GM06990 (cell line): ENCODE data around the gene ARHGAP21.

Experiments
- DNase-seq: peaks from one replicate; pipeline ENCODE4 v3.0.0-alpha.2; 2011; ENCODE audit not compliant: insufficient read length; ENCODE audit errors: extremely low read depth
- H3K27me3 ChIP-seq: replicated peaks from 2 replicates; pipeline ENCODE4 v1.6.0; 2011; ENCODE audit warnings: low read length; ENCODE audit not compliant: control insufficient read depth, insufficient read depth
- H3K36me3 ChIP-seq: 2 replicates; pipeline ENCODE4 v1.5.1; 2011; ENCODE audit warnings: low read length; ENCODE audit not compliant: control insufficient read depth, insufficient read depth
- H3K4me3 ChIP-seq: replicated peaks from 2 replicates; pipeline ENCODE4 v1.5.1; 2011; ENCODE audit warnings: low read depth, mild to moderate bottlenecking, control low read depth, low read length
- TF ChIP-seq, protein P1 (sequence below): IDR thresholded peaks from 2 replicates; pipeline ENCODE4 v1.5.1; 2011; ENCODE audit warnings: low read length, control low read depth, mild to moderate bottlenecking, inconsistent platforms; ENCODE audit not compliant: insufficient read depth, poor library complexity, severe bottlenecking

The ARHGAP21 gene

DNA sequence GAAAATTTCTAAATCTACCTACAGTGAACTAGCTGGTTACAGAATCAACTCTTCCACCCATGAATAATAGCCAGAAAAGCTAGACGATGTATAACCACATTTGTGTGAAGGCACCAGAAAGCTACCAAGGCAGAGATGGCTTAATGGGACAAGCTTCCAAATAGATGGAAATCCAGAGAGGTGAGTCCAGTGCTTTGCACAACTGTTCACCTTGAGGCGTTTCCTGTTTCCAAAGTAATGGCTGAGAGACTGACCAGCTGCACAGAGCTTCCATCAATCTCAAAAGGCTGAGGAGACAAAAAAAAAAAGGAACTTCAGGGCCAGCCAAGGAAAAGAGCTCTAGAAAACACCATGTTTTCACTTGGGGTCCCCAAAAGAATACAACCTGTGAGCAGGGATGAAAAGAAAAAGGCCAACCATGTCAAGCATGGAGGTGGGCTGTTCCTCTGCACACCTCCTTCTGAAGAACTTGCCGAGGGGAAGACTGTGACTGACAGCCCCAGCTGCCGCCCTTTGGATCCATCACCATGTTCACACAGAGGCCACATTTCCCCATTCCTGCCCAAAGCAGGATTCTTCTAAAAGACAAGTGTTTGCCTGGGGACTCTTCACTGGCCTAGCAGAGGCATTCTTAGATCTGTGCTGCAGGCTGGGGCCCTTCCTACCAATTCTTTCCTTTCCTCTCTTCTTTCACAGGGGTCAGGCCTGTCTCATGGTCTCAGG lies 72.9 kb downstream of the ARHGAP21 start:
- TF ChIP-seq, protein P1, sequence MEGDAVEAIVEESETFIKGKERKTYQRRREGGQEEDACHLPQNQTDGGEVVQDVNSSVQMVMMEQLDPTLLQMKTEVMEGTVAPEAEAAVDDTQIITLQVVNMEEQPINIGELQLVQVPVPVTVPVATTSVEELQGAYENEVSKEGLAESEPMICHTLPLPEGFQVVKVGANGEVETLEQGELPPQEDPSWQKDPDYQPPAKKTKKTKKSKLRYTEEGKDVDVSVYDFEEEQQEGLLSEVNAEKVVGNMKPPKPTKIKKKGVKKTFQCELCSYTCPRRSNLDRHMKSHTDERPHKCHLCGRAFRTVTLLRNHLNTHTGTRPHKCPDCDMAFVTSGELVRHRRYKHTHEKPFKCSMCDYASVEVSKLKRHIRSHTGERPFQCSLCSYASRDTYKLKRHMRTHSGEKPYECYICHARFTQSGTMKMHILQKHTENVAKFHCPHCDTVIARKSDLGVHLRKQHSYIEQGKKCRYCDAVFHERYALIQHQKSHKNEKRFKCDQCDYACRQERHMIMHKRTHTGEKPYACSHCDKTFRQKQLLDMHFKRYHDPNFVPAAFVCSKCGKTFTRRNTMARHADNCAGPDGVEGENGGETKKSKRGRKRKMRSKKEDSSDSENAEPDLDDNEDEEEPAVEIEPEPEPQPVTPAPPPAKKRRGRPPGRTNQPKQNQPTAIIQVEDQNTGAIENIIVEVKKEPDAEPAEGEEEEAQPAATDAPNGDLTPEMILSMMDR = no peak
- Histone ChIP-seq H3K27me3 (no peaks in the 10 kb centered on the region), H3K36me3 (no peaks in the 10 kb centered on the region), H3K4me3 (no peak overlapping the region)
- no peak for DNase-seq

DNA sequence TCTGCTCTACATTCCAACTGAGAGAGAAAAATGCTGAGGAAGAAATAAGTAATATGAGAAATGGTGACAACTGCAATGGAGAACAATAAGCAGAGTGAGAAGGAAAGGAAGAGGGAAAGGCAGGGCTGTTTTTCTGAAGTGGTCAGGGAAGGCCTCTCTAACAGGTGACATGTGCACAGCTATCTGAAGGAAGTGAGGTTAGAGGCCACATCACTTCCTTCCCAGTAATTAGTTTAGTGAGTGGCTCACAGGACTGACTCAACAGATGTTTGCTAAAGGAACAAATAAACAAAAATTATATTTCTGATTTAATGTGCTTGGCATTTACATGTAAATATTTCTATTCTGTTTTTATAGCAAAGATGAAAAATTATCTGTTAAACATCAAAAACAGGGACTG lies 77.9 kb downstream of the ARHGAP21 start:
- H3K27me3 ChIP-seq = no peaks in the 10 kb centered on the region
- H3K4me3 ChIP-seq = no peak overlapping the region
- H3K36me3 ChIP-seq = no peaks in the 10 kb centered on the region
- TF ChIP-seq, protein P1 = no peak
- no peak for DNase-seq

DNA sequence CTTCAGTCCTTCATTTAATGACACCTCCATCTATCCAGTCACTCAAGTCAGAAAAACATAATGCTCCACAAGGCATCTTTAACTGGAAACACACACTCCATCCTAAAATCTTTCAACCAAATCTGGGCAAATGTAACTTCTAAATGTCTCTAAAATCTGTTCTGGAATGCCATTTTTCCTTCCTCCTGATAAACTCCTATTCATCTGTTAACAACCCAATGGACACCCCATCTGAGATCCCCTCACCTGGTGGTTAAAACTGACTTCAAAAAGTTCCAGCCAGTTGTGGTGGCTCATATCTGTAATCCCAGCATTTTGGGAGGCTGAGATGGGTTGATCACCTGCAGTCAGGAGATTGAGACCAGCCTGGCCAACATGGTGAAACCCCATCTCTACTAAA lies 78.7 kb downstream of the ARHGAP21 start:
- Histone ChIP-seq H3K4me3 (no peak overlapping the region), H3K27me3 (no peaks in the 10 kb centered on the region), H3K36me3 (no peaks in the 10 kb centered on the region)
- TF ChIP-seq, protein P1 = no peak
- DNase-seq = no peak

DNA sequence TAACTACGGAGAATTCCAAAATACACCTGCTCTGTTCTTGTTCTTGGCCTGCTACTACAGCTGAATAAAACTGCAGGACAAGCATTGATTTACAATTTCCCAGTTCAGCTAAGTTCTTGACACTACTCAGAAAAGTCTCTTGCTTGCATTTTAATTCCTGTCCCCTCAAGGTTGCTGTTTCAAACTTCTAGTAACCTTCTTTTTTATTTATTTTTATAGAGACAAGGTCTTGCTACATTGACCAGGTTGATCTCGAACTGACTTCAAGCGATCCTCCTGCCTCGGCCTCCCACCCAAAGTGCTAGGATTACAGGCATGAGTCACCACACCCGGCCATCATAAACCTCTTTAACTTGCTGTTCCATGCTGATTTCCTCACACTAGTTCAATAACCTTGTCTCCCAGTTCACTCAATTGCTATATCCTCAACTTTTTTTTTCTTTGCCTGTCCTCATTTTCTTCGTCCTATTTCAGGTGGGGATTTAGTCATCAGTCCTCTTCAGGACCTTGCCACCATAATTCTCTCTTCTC lies 79.9 kb downstream of the ARHGAP21 start:
- TF ChIP-seq, protein P1 = no peak
- Histone ChIP-seq H3K36me3 (no peaks in the 10 kb centered on the region), H3K4me3 (no peak overlapping the region), H3K27me3 (no peaks in the 10 kb centered on the region)
- DNase-seq = no peak

DNA sequence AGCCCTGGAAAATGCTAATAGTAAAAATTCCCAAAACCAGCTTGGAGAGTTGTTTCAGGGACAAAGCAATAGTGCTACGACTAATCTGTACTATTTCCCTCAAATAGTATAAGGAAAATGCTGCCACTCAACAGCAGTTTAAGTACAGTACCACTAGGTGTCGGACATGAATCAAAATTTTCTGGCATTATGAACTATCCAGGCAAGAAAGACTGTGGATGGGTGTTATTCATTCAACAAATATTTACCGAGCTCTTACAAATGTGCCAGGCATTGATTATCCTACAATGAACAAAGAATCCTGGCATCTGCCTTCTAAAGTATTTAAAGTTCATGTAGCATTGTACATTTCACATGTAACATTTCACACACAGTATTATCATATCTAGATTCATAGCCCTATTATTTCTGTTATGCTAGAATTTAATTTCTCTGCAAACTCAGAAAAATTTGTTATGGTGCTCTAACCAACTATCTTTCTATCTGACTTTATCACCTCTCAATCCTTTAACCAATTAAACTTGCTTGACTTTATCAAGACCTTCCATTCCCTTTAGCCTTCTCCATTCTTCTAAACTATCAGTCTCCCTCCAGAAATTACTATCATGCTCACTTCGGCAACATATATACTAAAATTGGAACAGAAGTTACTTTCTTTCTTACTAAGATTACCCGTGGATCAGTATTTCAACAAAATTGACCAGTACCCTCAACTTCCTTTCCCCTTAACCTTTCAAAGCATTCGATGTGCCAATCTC lies 80.6 kb downstream of the ARHGAP21 start:
- H3K36me3 ChIP-seq = no peaks in the 10 kb centered on the region

More for the DNA sequence above, 80.6 kb downstream of the ARHGAP21 start:
- TF ChIP-seq, protein P1 = peak; percentile 66
- Histone ChIP-seq H3K27me3 (no peaks in the 10 kb centered on the region), H3K4me3 (no peak overlapping the region)
- no peak for DNase-seq
